ENCODE measurements around the gene AOX1. TPM values are rescaled to one million over a fixed set of nuclear protein-coding genes. Genes with fewer than 3 reads are reported as not detected.

The AOX1 gene
- total RNA-seq, 1 donor from 2014 or later, result not detected

DNA sequence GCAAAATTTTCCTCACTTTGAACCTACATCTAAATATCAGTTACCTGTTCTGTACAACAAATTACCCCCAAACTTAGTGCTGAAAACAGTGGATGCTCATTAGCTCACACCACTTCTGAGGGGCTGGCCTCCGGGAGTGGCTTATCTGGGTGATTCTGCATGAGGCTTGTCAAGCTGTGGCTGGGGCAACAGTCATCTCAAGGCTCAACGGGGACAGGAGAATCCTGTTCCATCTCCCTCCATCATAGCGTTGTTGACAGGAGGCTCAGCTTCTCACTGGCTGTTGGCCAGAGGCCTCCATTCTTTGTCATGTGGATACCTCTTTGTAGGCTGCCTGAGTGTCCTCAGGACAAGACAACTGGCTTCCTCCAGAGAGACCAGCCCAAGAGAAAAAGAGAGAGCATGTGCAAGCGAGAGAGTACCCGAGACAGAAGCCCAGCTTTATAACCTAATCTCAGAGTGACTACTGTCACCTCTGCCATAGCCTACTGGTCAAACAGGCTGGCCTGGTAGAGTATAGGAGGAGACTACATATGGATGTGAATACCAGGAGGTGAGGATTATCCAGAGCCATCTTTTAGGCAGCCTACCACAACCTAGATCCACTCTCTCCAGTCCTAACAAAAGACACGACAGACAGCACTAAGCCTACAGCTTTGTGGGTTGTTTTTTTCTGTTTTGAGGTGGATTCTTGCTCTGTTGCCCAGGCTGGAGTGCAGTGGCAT lies 79.1 kb downstream of the AOX1 start:
- Mint-ChIP-seq H3K36me3 (ENCODE audit: low read depth) (no peaks in the 10 kb centered on the region), H3K4me3 (ENCODE audit: low read depth) (no peak overlapping the region), H3K27ac (no peak overlapping the region), H3K27me3 (ENCODE audit: low read depth) (peaks cover 8% of the 10 kb centered on the region), H3K4me1 (ENCODE audit: low read depth) (peaks cover 4% of the 10 kb centered on the region), H3K9me3 (no peaks in the 10 kb centered on the region)
- DNase-seq (ENCODE audit: low spot score), result no peak
- intact Hi-C loops (cut with micrococcal nuclease), result no loop called here

DNA sequence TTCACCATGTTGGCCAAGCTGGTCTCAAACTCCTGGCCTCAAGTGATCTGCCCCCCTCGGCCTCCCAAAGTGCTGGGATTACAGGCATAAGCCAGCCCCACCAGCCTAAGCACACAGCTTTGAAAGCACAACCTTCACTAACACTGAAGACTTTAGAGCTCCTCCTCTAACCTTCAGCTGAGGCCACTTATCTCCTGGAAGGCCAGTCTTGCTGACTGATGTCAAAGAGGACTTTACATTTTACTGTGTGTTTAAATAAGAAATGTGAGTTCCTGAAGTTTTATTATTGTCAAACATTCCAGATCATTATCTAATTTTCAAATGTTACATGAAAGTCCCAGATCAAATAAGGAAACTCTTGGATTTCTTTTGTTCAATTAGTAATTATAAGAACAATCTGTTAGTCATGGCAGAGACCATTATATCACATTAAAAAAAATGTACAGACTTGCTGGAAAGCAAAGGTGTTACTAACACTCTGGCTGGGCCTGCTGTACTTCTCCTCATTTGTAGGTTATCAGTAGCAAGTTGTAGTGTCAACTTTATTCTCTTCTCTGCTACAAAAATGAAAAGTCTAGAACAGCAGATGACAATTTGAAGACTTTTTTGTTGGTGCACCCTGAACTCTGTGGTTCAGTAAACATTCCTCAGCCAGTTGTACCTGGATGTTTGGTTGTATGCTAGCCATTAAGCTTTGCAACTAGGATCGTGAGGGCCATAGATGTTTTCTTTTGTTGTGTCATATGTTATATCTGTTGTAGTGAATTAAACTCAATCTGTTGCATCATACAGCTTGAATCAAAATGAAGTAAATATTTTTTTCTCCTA lies 80.0 kb downstream of the AOX1 start:
- H3K27me3 Mint-ChIP-seq (ENCODE audit: low read depth), result peaks cover 6% of the 10 kb centered on the region
- DNase-seq (ENCODE audit: low spot score), result no peak
- no peaks in the 10 kb centered on the region for H3K9me3 Mint-ChIP-seq
- H3K36me3 Mint-ChIP-seq (ENCODE audit: low read depth), result no peaks in the 10 kb centered on the region
- no peak overlapping the region for H3K27ac Mint-ChIP-seq
- intact Hi-C loops (cut with micrococcal nuclease), result no loop called here
- no peak overlapping the region for H3K4me3 Mint-ChIP-seq (ENCODE audit: low read depth)
- peaks cover 4% of the 10 kb centered on the region for H3K4me1 Mint-ChIP-seq (ENCODE audit: low read depth)

DNA sequence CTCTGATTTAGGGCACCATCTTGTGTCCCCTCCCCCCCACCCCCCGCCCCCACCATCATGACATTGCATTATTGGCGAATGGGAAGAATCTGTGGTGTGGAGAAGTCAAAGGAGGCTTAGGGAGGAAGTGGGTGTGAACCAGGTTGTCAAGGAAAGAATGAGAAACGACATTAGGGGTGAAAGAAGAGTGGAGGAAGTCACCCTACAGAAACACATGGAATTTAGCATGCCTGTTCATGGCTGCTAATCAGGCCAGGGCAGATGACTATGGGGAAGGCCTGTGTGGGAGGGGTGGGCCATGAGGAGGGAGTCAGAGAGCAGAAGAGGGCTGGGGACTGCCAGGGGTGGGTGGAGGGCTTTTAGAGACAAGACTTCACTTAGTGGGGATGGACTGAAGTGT lies 81.6 kb downstream of the AOX1 start:
- Mint-ChIP-seq H3K36me3 (ENCODE audit: low read depth) (no peaks in the 10 kb centered on the region), H3K27ac (no peak overlapping the region), H3K9me3 (no peaks in the 10 kb centered on the region), H3K27me3 (ENCODE audit: low read depth) (peaks cover 2% of the 10 kb centered on the region), H3K4me3 (ENCODE audit: low read depth) (no peak overlapping the region), H3K4me1 (ENCODE audit: low read depth) (peaks cover 4% of the 10 kb centered on the region)
- intact Hi-C loops (cut with micrococcal nuclease), result no loop called here
- no peak for DNase-seq (ENCODE audit: low spot score)

DNA sequence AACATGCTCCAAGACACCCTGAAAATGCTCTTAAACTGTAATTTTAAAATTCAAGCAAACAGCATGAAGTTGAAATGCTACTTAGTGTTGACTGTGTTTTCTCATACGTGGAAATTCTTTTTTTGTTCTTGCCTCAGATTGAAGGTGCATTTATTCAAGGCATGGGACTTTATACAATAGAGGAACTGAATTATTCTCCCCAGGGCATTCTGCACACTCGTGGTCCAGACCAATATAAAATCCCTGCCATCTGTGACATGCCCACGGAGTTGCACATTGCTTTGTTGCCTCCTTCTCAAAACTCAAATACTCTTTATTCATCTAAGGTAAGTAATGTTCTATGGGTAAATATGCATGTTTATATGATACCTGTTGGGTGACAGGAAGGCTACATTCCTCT lies 82.7 kb downstream of the AOX1 start:
- Mint-ChIP-seq H3K27ac (no peak overlapping the region), H3K4me1 (ENCODE audit: low read depth) (peaks cover 8% of the 10 kb centered on the region), H3K4me3 (ENCODE audit: low read depth) (no peak overlapping the region), H3K27me3 (ENCODE audit: low read depth) (peaks cover 1% of the 10 kb centered on the region), H3K36me3 (ENCODE audit: low read depth) (no peaks in the 10 kb centered on the region), H3K9me3 (no peaks in the 10 kb centered on the region)
- DNase-seq (ENCODE audit: low spot score), result no peak
- intact Hi-C loops (cut with micrococcal nuclease), result no loop called here

DNA sequence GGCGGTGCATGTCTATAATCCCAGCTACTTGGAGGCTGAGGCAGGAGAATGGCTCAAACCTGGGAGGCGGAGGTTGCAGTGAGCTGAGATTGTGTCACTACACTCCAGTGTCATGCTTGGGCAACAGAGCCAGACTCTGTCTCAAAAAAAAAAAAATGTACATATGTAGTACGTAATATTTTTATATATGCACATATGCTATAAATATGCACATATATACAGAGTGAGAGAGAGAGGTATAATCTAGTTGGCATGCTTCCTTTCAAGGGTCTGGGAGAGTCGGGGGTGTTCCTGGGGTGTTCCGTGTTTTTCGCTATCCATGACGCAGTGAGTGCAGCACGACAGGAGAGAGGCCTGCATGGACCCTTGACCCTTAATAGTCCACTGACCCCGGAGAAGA lies 83.5 kb downstream of the AOX1 start:
- no peaks in the 10 kb centered on the region for H3K9me3 Mint-ChIP-seq
- H3K27ac Mint-ChIP-seq, result no peak overlapping the region
- DNase-seq (ENCODE audit: low spot score), result no peak
- intact Hi-C loops (cut with micrococcal nuclease), result no loop called here
- peaks cover 9% of the 10 kb centered on the region for H3K4me1 Mint-ChIP-seq (ENCODE audit: low read depth)
- no peak overlapping the region for H3K4me3 Mint-ChIP-seq (ENCODE audit: low read depth)
- H3K36me3 Mint-ChIP-seq (ENCODE audit: low read depth), result no peaks in the 10 kb centered on the region
- H3K27me3 Mint-ChIP-seq (ENCODE audit: low read depth), result peaks cover 2% of the 10 kb centered on the region

DNA sequence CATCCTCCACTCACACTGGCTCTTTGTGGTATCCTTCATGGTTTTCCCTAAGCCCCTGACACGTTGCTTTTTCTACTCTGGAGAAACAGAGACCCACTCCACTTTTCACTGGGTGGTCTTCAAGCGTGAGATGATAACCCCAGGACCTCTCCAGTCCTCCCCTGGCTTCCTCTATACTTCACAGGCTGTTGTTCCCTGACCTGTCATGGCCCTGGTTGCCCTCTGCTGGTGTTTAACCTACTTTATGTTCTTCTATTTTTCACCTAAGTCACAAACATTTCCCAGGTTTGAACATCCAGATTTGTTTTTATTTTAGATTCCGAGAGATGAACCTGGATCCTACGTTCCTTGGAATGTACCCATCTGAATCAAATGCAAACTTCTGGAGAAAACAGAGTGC lies 84.5 kb downstream of the AOX1 start:
- Mint-ChIP-seq H3K4me1 (ENCODE audit: low read depth) (peaks cover 9% of the 10 kb centered on the region), H3K27me3 (ENCODE audit: low read depth) (peaks cover 2% of the 10 kb centered on the region), H3K4me3 (ENCODE audit: low read depth) (no peak overlapping the region), H3K36me3 (ENCODE audit: low read depth) (no peaks in the 10 kb centered on the region), H3K9me3 (no peaks in the 10 kb centered on the region), H3K27ac (no peak overlapping the region)
- DNase-seq (ENCODE audit: low spot score), result no peak
- intact Hi-C loops (cut with micrococcal nuclease), result no loop called here

DNA sequence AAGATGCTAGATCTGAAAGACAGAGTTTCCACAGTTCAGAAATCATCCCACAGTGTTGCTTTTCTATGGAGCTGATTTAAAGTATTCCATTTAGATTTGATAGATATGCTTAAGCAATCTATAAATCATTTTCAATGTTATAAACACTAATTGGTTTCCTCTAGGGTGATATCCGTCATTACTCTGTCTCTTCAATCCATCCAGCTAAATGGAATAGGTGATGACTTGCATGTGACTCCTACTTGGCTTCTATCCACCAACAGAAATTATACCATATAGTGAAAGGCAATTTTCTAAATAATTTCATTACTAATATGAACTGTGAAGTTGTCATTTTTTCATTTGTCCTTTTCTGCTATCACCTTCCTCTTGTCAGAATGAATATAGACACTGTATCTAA lies 84.9 kb downstream of the AOX1 start:
- intact Hi-C loops (cut with micrococcal nuclease), result no loop called here
- Mint-ChIP-seq H3K36me3 (ENCODE audit: low read depth) (no peaks in the 10 kb centered on the region), H3K27me3 (ENCODE audit: low read depth) (peaks cover 2% of the 10 kb centered on the region), H3K27ac (no peak overlapping the region), H3K4me1 (ENCODE audit: low read depth) (peaks cover 9% of the 10 kb centered on the region), H3K4me3 (ENCODE audit: low read depth) (no peak overlapping the region), H3K9me3 (no peaks in the 10 kb centered on the region)
- no peak for DNase-seq (ENCODE audit: low spot score)

DNA sequence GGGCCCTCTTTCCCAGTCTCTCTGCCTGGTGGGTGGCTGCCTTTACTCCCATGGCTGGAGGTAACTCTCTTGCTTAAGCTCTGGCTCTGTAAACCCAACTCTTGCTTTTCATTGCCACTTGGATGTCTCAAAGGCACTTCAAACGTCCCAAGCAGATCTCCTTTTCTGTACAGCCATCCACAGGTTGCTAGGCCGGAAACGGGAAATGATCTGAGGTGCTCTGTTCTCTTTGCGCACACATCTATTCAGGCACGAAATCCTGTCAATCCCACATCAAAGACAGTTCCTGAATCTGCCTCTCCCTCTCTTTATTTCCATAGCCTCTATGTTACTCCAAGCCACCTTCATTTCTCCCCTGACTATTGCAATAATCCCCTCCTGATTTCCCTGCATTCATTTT lies 87.4 kb downstream of the AOX1 start:
- no peak overlapping the region for H3K4me3 Mint-ChIP-seq (ENCODE audit: low read depth)
- no peak for DNase-seq (ENCODE audit: low spot score)
- H3K36me3 Mint-ChIP-seq (ENCODE audit: low read depth), result no peaks in the 10 kb centered on the region
- no peak overlapping the region for H3K27ac Mint-ChIP-seq
- peaks cover 15% of the 10 kb centered on the region for H3K27me3 Mint-ChIP-seq (ENCODE audit: low read depth)
- intact Hi-C loops (cut with micrococcal nuclease), result no loop called here
- no peaks in the 10 kb centered on the region for H3K9me3 Mint-ChIP-seq
- H3K4me1 Mint-ChIP-seq (ENCODE audit: low read depth), result peaks cover 5% of the 10 kb centered on the region

DNA sequence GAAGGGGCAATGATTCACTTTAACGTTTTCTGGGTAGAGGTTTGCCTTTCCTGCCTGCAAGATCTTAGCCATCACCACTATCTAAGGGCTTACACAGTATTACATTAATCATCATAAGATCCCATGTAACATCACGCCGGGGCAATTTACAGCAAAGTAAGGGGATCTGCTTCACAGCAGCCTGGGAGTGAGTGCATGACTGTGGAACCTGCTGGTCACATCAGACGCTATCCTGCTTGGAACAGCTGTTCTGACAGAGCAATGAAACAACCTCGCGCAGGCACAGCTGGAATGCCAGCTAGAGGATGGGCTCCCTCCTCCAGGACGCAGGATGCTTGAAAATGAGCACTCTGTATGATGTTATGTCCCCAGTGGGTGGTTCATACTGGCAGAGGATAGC lies 89.0 kb downstream of the AOX1 start:
- peaks cover 22% of the 10 kb centered on the region for H3K27me3 Mint-ChIP-seq (ENCODE audit: low read depth)

DNA sequence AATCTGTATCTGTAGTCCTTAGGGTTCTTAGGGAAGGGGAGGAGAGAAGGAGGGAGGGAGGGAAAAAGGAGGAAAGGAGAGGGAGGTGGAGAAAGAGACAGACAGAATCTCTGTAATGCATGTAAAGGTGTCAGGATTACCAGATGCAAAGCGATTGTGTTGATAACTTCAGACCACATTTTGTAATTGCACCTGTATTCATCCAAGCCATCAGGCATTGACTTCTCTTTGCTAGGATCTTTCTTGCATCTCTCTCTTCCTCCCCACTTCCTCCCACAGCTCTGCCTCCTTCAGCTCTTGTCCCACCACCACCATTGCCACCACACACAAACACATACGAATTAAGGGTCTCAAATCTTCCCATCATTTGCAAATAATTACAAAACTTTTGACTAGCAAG lies 91.4 kb downstream of the AOX1 start:
- Mint-ChIP-seq H3K27me3 (ENCODE audit: low read depth) (peaks cover 22% of the 10 kb centered on the region), H3K4me1 (ENCODE audit: low read depth) (peaks cover 5% of the 10 kb centered on the region), H3K9me3 (no peaks in the 10 kb centered on the region), H3K36me3 (ENCODE audit: low read depth) (no peaks in the 10 kb centered on the region), H3K27ac (no peak overlapping the region), H3K4me3 (ENCODE audit: low read depth) (no peak overlapping the region)
- intact Hi-C loops (cut with micrococcal nuclease), result no loop called here
- DNase-seq (ENCODE audit: low spot score), result no peak

More for the DNA sequence above, 89.0 kb downstream of the AOX1 start:
- intact Hi-C loops (cut with micrococcal nuclease), result no loop called here
- H3K4me1 Mint-ChIP-seq (ENCODE audit: low read depth), result peaks cover 5% of the 10 kb centered on the region
- H3K27ac Mint-ChIP-seq, result no peak overlapping the region
- H3K36me3 Mint-ChIP-seq (ENCODE audit: low read depth), result no peaks in the 10 kb centered on the region
- no peaks in the 10 kb centered on the region for H3K9me3 Mint-ChIP-seq
- no peak for DNase-seq (ENCODE audit: low spot score)
- no peak overlapping the region for H3K4me3 Mint-ChIP-seq (ENCODE audit: low read depth)

DNA sequence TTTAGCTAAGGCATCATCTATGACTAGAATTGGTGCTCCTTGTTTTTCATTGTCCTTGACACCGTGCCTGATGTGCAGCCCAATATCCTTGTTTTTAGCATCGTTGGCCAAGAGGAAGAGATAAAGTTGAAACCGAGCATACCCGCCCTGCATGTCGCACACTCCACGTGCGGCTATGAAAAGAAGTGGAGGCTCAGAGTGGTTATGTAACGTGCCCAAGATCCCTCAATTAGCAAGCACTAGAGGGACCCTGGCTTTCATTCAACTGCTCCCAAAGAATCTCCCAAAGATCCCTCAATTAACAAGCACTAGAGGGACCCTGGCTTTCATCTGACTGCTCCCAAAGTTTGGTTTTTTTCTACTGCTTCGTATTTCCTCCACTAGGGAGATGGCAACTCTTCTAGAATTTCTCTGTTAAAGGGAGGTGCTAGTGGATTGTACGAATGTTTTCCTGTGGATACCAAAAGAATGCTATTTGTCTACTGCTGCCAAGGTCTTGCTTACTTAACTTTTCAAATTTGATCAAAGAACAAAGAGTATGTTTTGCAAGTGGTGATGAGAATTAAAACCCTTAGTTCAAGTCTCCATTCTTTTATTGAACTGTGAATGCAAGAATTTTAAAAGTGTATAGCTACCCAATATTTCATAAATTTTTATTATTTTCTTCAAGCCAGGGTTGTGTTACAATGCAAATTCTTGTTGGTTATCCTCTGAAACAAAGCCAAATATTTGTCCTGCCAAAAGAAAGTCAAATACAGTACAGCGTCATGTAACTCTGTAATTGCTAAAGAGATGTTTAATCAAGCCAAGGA lies 92.1 kb downstream of the AOX1 start:
- H3K4me3 Mint-ChIP-seq (ENCODE audit: low read depth), result no peak overlapping the region
- no peaks in the 10 kb centered on the region for H3K9me3 Mint-ChIP-seq
- no peak for DNase-seq (ENCODE audit: low spot score)
- H3K36me3 Mint-ChIP-seq (ENCODE audit: low read depth), result no peaks in the 10 kb centered on the region
- intact Hi-C loops (cut with micrococcal nuclease), result no loop called here
- H3K27me3 Mint-ChIP-seq (ENCODE audit: low read depth), result peaks cover 22% of the 10 kb centered on the region
- no peak overlapping the region for H3K27ac Mint-ChIP-seq
- H3K4me1 Mint-ChIP-seq (ENCODE audit: low read depth), result peaks cover 5% of the 10 kb centered on the region

DNA sequence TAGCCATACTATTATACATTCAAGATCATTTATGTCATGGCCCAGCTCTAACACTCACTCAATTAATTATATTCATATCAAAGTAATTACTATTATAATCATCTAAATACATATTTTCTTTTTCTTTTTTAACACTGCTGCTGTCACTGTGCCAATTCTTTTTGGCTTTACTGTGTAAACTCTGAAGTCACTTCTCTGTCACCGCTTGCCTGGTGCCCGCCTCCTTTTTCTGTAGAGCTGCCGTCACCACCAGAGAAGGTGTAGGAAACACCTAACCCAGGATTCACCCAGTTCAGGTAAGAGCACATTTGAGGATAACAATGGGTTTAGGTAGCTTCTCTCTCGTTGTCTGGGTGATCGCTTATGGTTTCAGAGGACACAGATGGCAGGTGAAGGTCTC lies 93.3 kb downstream of the AOX1 start:
- no peak overlapping the region for H3K27ac Mint-ChIP-seq
- intact Hi-C loops (cut with micrococcal nuclease), result no loop called here
- H3K9me3 Mint-ChIP-seq, result no peaks in the 10 kb centered on the region
- no peaks in the 10 kb centered on the region for H3K4me1 Mint-ChIP-seq (ENCODE audit: low read depth)
- H3K4me3 Mint-ChIP-seq (ENCODE audit: low read depth), result no peak overlapping the region
- no peaks in the 10 kb centered on the region for H3K36me3 Mint-ChIP-seq (ENCODE audit: low read depth)
- H3K27me3 Mint-ChIP-seq (ENCODE audit: low read depth), result peaks cover 20% of the 10 kb centered on the region
- DNase-seq (ENCODE audit: low spot score), result no peak

DNA sequence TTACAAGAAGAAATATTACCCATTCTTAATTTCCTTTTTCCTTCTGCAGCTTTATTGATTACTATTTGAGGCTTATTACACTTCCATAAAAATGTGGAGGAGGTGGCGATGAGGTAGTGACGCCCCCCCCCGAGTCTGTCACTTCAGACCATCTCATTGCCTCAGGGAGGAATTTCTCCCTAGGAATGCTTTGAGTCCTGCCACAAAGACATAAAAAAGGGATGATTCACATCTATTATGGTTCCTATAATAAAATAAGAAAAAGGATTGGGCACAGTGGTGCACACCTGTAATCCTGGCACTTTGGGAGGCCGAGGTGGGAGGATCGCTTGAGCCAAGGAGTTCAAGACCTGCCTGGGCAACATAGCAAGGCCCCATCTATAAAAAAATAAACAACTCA lies 93.7 kb downstream of the AOX1 start:
- H3K36me3 Mint-ChIP-seq (ENCODE audit: low read depth), result no peaks in the 10 kb centered on the region
- H3K4me3 Mint-ChIP-seq (ENCODE audit: low read depth), result no peak overlapping the region
- H3K9me3 Mint-ChIP-seq, result no peaks in the 10 kb centered on the region
- H3K4me1 Mint-ChIP-seq (ENCODE audit: low read depth), result no peaks in the 10 kb centered on the region
- no peak for DNase-seq (ENCODE audit: low spot score)
- H3K27me3 Mint-ChIP-seq (ENCODE audit: low read depth), result peaks cover 20% of the 10 kb centered on the region
- intact Hi-C loops (cut with micrococcal nuclease), result no loop called here
- H3K27ac Mint-ChIP-seq, result no peak overlapping the region

Data from activated T-helper 2 cell treated with anti-CD3 and anti-CD28 coated beads, Interferon-gamma antibody, Interleukin-2, Interleukin-4, amounts not matched to agents 10 μg/mL and 5 μg/mL and 100 μg/mL, durations not matched to agents 14 hours and 24 hours and 36 hours (primary cell).